GM23338 (cell line): ENCODE results near the gene SMARCC1.

Experiments used
- CREB1 ChIP-seq: fragments of 250-450 bp; sonication (Bioruptor Pico); IDR thresholded peaks from 2 replicates; pipeline ENCODE4 v1.5.0; 2020; ENCODE audit warnings: low read depth, mild to moderate bottlenecking, moderate library complexity
- EZH2 ChIP-seq: fragments of 200-600 bp; sonication (generic); IDR thresholded peaks from one replicate; pipeline ENCODE4 v1.8.0; 2017; ENCODE audit warnings: antibody characterized with exemption, mild to moderate bottlenecking, low read depth; ENCODE audit not compliant: unreplicated experiment
- EZH2phosphoT487 ChIP-seq: fragments of 200-600 bp; sonication (generic); IDR thresholded peaks from one replicate; pipeline ENCODE4 v1.8.1; 2018; ENCODE audit warnings: antibody characterized with exemption; ENCODE audit not compliant: unreplicated experiment
- JUNB ChIP-seq: IDR thresholded peaks from one replicate; pipeline ENCODE4 v1.6.1; 2016; ENCODE audit warnings: antibody characterized with exemption; ENCODE audit not compliant: unreplicated experiment
- NANOG ChIP-seq: IDR thresholded peaks from 2 replicates; pipeline ENCODE4 v1.6.1; 2016; ENCODE audit warnings: antibody characterized with exemption, borderline replicate concordance
- POLR2AphosphoS5 ChIP-seq: IDR thresholded peaks from 2 replicates; pipeline ENCODE4 v1.6.1; 2016; ENCODE audit warnings: antibody characterized with exemption, low read depth
- STAT1 ChIP-seq: IDR thresholded peaks from one replicate; pipeline ENCODE4 v1.6.1; 2016; ENCODE audit warnings: antibody characterized with exemption; ENCODE audit not compliant: unreplicated experiment
- TF ChIP-seq, protein P1 (sequence below), 2 experiments: fragments of 200-600 bp in 1 of 2; sonication (generic) in 1 of 2; conservative IDR thresholded peaks; 2 replicates each; pipeline versions ENCODE4 v1.5.1 to v1.6.1; 2016 to 2017; ENCODE audit warnings: antibody characterized with exemption in 2 of 2, low read depth in 2 of 2, mild to moderate bottlenecking in 2 of 2, moderate library complexity in 1 of 2
- TF ChIP-seq, protein P2 (sequence below): IDR thresholded peaks from one replicate; pipeline ENCODE4 v1.6.1; 2018; ENCODE audit warnings: antibody characterized with exemption; ENCODE audit not compliant: unreplicated experiment

DNA sequence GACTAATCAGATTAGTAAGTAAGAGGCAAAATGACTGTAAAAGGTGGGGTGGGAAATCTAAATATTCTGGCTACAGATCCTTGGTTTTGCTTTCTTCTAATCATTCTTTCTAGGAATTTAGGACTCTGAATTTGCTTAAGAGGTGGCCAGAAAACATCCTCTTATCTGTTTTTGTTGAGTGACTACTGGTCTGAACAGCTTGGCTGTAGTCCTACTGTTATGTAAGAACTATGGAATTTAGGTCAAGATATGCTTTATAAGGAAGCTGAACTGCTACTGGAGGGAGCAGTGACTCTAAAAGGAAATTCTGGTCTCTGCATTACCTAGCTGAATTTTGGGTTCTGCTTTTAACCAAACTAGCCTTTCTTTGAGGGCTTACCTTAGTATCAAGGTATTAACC is 169.5 kb downstream of the SMARCC1 start:
- TF ChIP-seq EZH2 (no peak), POLR2AphosphoS5 (no peak), CREB1 (CRISPR knock-in tag) (no peak), JUNB (no peak), EZH2phosphoT487 (no peak), STAT1 (no peak), NANOG (no peak)
- TF ChIP-seq, protein P1, sequence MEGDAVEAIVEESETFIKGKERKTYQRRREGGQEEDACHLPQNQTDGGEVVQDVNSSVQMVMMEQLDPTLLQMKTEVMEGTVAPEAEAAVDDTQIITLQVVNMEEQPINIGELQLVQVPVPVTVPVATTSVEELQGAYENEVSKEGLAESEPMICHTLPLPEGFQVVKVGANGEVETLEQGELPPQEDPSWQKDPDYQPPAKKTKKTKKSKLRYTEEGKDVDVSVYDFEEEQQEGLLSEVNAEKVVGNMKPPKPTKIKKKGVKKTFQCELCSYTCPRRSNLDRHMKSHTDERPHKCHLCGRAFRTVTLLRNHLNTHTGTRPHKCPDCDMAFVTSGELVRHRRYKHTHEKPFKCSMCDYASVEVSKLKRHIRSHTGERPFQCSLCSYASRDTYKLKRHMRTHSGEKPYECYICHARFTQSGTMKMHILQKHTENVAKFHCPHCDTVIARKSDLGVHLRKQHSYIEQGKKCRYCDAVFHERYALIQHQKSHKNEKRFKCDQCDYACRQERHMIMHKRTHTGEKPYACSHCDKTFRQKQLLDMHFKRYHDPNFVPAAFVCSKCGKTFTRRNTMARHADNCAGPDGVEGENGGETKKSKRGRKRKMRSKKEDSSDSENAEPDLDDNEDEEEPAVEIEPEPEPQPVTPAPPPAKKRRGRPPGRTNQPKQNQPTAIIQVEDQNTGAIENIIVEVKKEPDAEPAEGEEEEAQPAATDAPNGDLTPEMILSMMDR (conservative IDR thresholded peaks at IDR 0.05; ENCODE audit: low read depth in 2 of 2), result no peak
- TF ChIP-seq, protein P2, sequence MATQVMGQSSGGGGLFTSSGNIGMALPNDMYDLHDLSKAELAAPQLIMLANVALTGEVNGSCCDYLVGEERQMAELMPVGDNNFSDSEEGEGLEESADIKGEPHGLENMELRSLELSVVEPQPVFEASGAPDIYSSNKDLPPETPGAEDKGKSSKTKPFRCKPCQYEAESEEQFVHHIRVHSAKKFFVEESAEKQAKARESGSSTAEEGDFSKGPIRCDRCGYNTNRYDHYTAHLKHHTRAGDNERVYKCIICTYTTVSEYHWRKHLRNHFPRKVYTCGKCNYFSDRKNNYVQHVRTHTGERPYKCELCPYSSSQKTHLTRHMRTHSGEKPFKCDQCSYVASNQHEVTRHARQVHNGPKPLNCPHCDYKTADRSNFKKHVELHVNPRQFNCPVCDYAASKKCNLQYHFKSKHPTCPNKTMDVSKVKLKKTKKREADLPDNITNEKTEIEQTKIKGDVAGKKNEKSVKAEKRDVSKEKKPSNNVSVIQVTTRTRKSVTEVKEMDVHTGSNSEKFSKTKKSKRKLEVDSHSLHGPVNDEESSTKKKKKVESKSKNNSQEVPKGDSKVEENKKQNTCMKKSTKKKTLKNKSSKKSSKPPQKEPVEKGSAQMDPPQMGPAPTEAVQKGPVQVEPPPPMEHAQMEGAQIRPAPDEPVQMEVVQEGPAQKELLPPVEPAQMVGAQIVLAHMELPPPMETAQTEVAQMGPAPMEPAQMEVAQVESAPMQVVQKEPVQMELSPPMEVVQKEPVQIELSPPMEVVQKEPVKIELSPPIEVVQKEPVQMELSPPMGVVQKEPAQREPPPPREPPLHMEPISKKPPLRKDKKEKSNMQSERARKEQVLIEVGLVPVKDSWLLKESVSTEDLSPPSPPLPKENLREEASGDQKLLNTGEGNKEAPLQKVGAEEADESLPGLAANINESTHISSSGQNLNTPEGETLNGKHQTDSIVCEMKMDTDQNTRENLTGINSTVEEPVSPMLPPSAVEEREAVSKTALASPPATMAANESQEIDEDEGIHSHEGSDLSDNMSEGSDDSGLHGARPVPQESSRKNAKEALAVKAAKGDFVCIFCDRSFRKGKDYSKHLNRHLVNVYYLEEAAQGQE, result no peak
